ENCODE results near the gene LAMA4. TPM values are rescaled to one million over a fixed set of nuclear protein-coding genes. Genes with fewer than 3 reads are reported as not detected.

The LAMA4 gene
- total RNA-seq, 3 donors from 2014 or later = 15.9 to 101 (median 37.0) TPM

DNA sequence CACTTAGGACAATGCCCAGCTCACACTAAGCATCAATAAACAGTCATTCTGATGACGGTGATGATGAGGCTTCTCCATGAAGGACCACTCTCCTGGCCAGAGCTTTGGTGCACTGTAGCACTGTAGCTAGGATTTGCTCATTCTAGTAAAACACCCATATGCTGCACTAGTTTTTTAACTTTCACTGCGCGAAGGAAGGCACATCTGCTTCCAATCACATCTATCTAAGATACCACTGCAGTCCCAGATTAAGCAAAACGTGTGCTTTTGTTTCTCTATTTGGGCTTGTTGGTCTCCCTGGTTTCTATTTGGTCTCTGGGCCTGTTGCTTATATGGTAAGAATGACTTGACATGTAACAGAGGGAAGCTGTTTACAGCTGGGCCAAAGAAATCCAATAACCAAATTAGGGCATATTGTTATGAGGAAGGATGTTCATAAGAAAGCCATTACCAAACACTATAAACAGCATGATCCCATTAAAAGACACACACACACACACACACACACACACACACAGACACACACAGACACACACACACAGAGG lies 104.6 kb downstream of the LAMA4 start:
- Histone ChIP-seq H3K36me3 (ENCODE audit: low read depth) (no peaks in the 10 kb centered on the region), H3K9me3 (no peaks in the 10 kb centered on the region), H3K4me3 (no peak overlapping the region), H3K4me1 (ENCODE audit: low read depth) (no peaks in the 10 kb centered on the region)
- TF ChIP-seq, protein P1, sequence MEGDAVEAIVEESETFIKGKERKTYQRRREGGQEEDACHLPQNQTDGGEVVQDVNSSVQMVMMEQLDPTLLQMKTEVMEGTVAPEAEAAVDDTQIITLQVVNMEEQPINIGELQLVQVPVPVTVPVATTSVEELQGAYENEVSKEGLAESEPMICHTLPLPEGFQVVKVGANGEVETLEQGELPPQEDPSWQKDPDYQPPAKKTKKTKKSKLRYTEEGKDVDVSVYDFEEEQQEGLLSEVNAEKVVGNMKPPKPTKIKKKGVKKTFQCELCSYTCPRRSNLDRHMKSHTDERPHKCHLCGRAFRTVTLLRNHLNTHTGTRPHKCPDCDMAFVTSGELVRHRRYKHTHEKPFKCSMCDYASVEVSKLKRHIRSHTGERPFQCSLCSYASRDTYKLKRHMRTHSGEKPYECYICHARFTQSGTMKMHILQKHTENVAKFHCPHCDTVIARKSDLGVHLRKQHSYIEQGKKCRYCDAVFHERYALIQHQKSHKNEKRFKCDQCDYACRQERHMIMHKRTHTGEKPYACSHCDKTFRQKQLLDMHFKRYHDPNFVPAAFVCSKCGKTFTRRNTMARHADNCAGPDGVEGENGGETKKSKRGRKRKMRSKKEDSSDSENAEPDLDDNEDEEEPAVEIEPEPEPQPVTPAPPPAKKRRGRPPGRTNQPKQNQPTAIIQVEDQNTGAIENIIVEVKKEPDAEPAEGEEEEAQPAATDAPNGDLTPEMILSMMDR (IDR thresholded peaks at IDR 0.05) = no peak
- intact Hi-C loops (cut with DNase I, micrococcal nuclease) = no loop called here
- ATAC-seq (peak; percentile 69), DNase-seq (no peak)

DNA sequence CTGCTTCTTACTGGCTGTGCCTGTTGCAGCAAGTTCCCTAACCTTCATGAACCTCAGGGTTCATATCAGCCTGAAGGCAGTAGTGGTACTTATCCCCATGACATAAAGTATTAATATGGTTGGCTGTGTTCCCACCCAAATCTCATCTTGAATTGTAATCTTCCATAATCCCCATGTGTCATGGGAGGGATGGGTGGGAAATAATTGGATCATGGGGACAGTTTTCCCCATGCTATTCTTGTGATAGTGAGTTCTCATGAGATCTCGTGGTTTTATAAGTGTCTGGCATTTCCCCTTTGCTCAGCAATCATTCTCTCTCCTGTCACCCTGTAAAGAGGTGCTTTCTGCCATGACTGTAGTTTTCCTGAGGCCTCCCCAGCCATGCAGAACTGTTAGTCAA lies 105.1 kb downstream of the LAMA4 start:
- intact Hi-C loops (cut with DNase I, micrococcal nuclease) = no loop called here
- DNase-seq = no peak
- Histone ChIP-seq H3K4me1 (ENCODE audit: low read depth) (no peaks in the 10 kb centered on the region), H3K9me3 (no peaks in the 10 kb centered on the region), H3K36me3 (ENCODE audit: low read depth) (no peaks in the 10 kb centered on the region), H3K4me3 (no peak overlapping the region)
- TF ChIP-seq, protein P1 (IDR thresholded peaks at IDR 0.05) = no peak
- ATAC-seq = no peak

DNA sequence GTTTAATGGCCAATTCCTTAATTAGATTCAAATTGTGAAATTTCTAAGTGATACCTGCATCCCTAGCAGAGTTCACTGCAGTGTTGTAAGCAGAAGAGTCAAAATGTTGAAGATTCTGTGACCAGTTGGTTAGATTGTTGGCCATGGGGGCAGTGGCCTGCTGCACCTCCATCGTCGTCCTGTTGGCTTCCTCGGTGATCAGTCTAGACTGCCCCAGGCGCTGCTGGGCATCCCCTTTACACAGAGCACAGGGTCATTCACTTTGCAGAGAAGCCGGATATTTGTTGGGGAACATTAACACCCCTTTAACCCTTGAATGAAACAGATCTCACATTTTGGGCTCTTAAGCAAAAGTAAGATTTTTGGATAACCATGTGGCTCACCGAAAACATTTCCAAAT lies 106.3 kb downstream of the LAMA4 start:
- intact Hi-C loops (cut with DNase I, micrococcal nuclease) = no loop called here
- no peak for ATAC-seq

DNA sequence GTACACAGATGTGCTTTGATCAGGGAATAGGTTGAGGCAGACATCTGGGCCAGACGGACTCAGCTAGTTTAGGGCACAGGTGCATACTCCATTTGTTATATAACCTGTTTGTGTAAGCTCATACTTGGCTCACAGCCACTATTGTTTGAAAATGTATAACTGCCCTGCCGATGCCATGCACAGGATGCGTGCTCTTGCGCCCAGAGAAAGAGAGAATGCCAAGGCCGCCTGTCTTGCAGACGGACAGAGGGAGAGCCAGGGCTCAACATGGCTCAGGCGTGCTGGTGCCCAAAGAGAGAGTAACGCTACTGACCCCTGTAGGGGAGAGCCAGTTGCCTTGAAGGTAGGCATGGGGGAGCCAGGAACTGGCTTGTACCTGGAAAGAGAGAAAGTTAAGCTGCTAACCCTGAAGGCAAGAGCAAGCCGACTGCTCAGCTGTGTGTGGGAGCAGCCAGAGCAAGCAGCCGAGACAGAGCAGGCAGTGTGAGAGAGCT lies 109.2 kb downstream of the LAMA4 start:
- Histone ChIP-seq H3K36me3 (ENCODE audit: low read depth) (no peaks in the 10 kb centered on the region), H3K9me3 (no peaks in the 10 kb centered on the region), H3K4me3 (no peak overlapping the region), H3K4me1 (ENCODE audit: low read depth) (no peaks in the 10 kb centered on the region)
- ATAC-seq (peak; percentile 12), DNase-seq (no peak)
- intact Hi-C loops (cut with DNase I, micrococcal nuclease) = no loop called here
- TF ChIP-seq, protein P1 (IDR thresholded peaks at IDR 0.05) = no peak

More for the DNA sequence above, 106.3 kb downstream of the LAMA4 start:
- Histone ChIP-seq H3K9me3 (no peaks in the 10 kb centered on the region), H3K4me3 (no peak overlapping the region), H3K36me3 (ENCODE audit: low read depth) (no peaks in the 10 kb centered on the region), H3K4me1 (ENCODE audit: low read depth) (no peaks in the 10 kb centered on the region)
- DNase-seq = no peak
- TF ChIP-seq, protein P1 (IDR thresholded peaks at IDR 0.05) = no peak

DNA sequence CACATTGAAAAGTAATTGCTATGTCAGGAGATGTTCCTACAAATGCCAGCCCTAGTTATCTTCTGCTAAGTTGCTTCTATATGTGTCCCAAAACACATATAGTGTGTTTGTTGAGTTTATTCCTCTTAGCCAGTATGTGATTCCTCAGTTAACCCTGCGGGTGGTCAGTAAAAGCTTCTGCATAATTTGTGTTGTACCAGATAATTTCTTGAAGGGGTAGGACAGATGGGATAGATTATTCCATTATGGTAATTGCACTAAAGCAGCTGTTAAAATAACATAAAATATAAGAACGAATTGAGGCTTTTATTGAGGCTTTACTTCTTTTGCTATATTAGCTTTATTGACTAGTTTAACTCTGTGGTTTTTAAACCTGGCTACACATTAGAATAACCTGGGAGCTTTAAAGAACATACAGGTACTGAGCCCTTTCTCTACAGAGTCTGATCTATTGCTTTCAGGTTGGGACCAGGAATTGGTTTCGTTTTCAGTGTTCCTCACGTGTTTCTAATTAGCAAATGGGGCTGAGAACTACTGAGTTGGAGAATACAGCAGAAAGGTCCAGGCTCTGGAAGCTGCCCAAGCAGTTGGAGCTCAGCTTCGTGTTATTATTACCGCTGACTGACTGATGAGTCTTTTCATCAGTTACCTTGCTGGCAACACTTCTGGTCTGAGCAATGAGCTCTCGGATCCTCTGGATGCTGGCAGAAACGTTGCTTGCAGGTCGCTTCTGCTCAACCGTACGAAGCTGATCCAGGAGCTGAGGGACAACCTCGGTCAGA lies 110.0 kb downstream of the LAMA4 start:
- H3K4me1 ChIP-seq (ENCODE audit: low read depth) = no peaks in the 10 kb centered on the region
- H3K36me3 ChIP-seq (ENCODE audit: low read depth) = no peaks in the 10 kb centered on the region
- TF ChIP-seq, protein P1 (IDR thresholded peaks at IDR 0.05) = no peak
- no peak overlapping the region for H3K4me3 ChIP-seq
- intact Hi-C loops (cut with DNase I, micrococcal nuclease) = no loop called here
- no peaks in the 10 kb centered on the region for H3K9me3 ChIP-seq
- ATAC-seq = peak; percentile 25
- no peak for DNase-seq

Measured in mucosa of descending colon (tissue), 3 donors.